AG08396 (cell line): ENCODE data around the gene H3-3A.
A peak's percentile ranks its signal among the peaks of the same experiment; 100 is the strongest.

Experiments used
- DNase-seq: peaks from one replicate; pipeline ENCODE4 v3.0.0; 2012; ENCODE audit warnings: low spot score, mixed read lengths

The H3-3A gene

GRCh38 chr1:226111098-226111882, 48.8 kb downstream of the H3-3A start:
- peak; percentile 35 for DNase-seq

GRCh38 chr1:226111883-226112261, 49.4 kb downstream of the H3-3A start:
- DNase-seq = no peak

GRCh38 chr1:226112626-226113025, 50.1 kb downstream of the H3-3A start:
- DNase-seq = no peak

- no peak for DNase-seq
Measured at GRCh38 chr1:226116673-226117072, 54.2 kb downstream of the H3-3A start.

GRCh38 chr1:226117330-226117729, 54.8 kb downstream of the H3-3A start:
- no peak for DNase-seq

GRCh38 chr1:226118357-226118756, 55.8 kb downstream of the H3-3A start:
- DNase-seq = no peak

- no peak for DNase-seq
Measured at GRCh38 chr1:226119169-226119568, 56.7 kb downstream of the H3-3A start.

- DNase-seq = no peak
Measured at GRCh38 chr1:226120398-226120797, 57.9 kb downstream of the H3-3A start.

GRCh38 chr1:226121049-226121586, 58.6 kb downstream of the H3-3A start:
- peak; percentile 7 for DNase-seq
